ENCODE results near the gene TLCD3B. TPM values are rescaled to one million over a fixed set of nuclear protein-coding genes. Genes with fewer than 3 reads are reported as not detected.
A peak's percentile ranks its signal among the peaks of the same experiment; 100 is the strongest.

Gene TLCD3B
- total and polyA plus RNA-seq, 9 of the 15 experiments (the other 6 are each of a cell fraction or from before 2014, with no cell fraction given) = 0.10 to 0.52 (median 0.23) TPM; not detected in 4

- TF ChIP-seq HOXB6 (CRISPR knock-in tag; IDR thresholded peaks at IDR 0.05; ENCODE audit: borderline replicate concordance) (no peak), MBD2 (IDR thresholded peaks at IDR 0.05; ENCODE audit: borderline replicate concordance, low read depth) (no peak), GTF2A2 (tag; IDR thresholded peaks at IDR 0.05) (no peak), HNRNPUL1 (IDR thresholded peaks at IDR 0.05; ENCODE audit: low read length) (no peak), ZNF41 (CRISPR knock-in tag; conservative IDR thresholded peaks at IDR 0.05) (no peak), KAT8 (IDR thresholded peaks at IDR 0.05; ENCODE audit: low read depth) (no peak), ZNF311 (CRISPR knock-in tag; IDR thresholded peaks at IDR 0.05) (no peak), MTA3 (IDR thresholded peaks at IDR 0.05; ENCODE audit: borderline replicate concordance) (no peak; the same call in 1 of the 2 replicates), ZNF740 (CRISPR knock-in tag; IDR thresholded peaks at IDR 0.05) (no peak), ZNF740 (tag; IDR thresholded peaks at IDR 0.05) (no peak), MEIS2 (IDR thresholded peaks at IDR 0.05; ENCODE audit: partially characterized antibody) (peak; percentile 2), PRMT5 (CRISPR knock-in tag; IDR thresholded peaks at IDR 0.05) (no peak), TRIM24 (IDR thresholded peaks at IDR 0.05) (no peak), PCBP2 (IDR thresholded peaks at IDR 0.05; ENCODE audit: low read depth, low read length, poor library complexity, severe bottlenecking) (no peak), ARID1B (IDR thresholded peaks at IDR 0.05) (peak; percentile 51; the same call in 1 of the 2 replicates), KDM1A (IDR thresholded peaks at IDR 0.05) (peak; percentile 95 to 96; a peak in 3 of 4 replicates), HCFC1 (IDR thresholded peaks at IDR 0.05; ENCODE audit: low read depth, low read length) (no peak)
- TF ChIP-seq, protein P1, sequence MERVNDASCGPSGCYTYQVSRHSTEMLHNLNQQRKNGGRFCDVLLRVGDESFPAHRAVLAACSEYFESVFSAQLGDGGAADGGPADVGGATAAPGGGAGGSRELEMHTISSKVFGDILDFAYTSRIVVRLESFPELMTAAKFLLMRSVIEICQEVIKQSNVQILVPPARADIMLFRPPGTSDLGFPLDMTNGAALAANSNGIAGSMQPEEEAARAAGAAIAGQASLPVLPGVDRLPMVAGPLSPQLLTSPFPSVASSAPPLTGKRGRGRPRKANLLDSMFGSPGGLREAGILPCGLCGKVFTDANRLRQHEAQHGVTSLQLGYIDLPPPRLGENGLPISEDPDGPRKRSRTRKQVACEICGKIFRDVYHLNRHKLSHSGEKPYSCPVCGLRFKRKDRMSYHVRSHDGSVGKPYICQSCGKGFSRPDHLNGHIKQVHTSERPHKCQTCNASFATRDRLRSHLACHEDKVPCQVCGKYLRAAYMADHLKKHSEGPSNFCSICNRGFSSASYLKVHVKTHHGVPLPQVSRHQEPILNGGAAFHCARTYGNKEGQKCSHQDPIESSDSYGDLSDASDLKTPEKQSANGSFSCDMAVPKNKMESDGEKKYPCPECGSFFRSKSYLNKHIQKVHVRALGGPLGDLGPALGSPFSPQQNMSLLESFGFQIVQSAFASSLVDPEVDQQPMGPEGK (CRISPR knock-in tag; IDR thresholded peaks at IDR 0.05; ENCODE audit: borderline replicate concordance) = no peak
Measured at GRCh38 chr16:30060836-30061554, 29.9 kb upstream of the TLCD3B start (continued).

Data from K562 (cell line).